CD4-positive, alpha-beta T cell treated with Interleukin-17A for 4 hours (primary cell): ENCODE measurements around the gene TXNDC8.
"Not testable (repeated sequence)": the region's sequence is repeated elsewhere in the genome, so short reads cannot be mapped to it uniquely, and the experiment has no call there.

ENCODE experiments used
- DNase-seq: peaks from one replicate; pipeline ENCODE4 v3.0.0-alpha.2; 2020; ENCODE audit warnings: mixed read lengths

The TXNDC8 gene

GRCh38 chr9:110323818-110324217, 13.8 kb downstream of the TXNDC8 start:
- no peak for DNase-seq

GRCh38 chr9:110320651-110321445, 16.8 kb downstream of the TXNDC8 start:
- no peak for DNase-seq

GRCh38 chr9:110319781-110320492, 17.7 kb downstream of the TXNDC8 start:
- no peak for DNase-seq

- DNase-seq, result no peak
These were observed 19.8 kb downstream of the TXNDC8 start for GRCh38 chr9:110317911-110318310.

- DNase-seq, result no peak
These were observed 21.2 kb downstream of the TXNDC8 start for GRCh38 chr9:110316261-110317075.

DNA sequence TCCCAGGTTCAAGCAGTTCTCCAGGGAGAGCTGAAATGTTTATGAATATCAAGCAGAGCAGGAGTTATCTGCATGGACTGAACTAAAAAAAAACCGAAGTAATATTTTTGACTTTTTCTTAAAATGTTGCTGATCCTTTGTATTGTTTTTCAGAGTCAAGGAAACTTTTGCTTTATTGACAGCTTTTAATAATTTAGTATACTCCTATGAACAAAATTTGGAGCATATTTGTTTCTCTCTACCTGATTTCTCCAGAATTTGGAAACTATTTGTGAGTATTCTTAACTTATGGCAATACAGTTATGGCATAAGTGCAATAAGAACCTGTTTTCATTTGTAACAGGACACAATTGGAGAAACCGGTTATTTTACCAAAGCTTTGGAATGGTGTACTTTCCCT, 25.7 kb downstream of the TXNDC8 start:
- not testable (repeated sequence) for DNase-seq

GRCh38 chr9:110309681-110310080, 28.0 kb downstream of the TXNDC8 start:
- no peak for DNase-seq

DNA sequence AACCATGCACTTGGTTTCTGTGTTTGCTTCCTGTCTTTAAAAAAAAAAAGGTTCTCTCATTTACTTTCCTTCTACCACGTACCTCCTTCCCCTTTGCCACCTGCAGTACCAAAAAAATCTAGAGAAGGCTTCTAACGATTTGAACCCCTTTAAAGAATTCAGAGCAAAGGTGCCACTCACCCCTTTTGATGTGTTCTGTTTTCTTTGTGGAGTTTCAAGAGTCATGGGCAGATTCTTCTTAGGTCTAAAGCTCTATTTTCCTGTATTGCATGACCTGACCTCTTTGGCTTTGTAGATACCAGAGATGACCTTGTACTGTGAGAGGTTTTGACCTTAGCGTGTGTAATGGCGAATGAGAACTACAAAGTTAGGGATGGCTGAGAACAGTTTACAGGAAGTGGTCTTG, 29.0 kb downstream of the TXNDC8 start:
- no peak for DNase-seq

DNA sequence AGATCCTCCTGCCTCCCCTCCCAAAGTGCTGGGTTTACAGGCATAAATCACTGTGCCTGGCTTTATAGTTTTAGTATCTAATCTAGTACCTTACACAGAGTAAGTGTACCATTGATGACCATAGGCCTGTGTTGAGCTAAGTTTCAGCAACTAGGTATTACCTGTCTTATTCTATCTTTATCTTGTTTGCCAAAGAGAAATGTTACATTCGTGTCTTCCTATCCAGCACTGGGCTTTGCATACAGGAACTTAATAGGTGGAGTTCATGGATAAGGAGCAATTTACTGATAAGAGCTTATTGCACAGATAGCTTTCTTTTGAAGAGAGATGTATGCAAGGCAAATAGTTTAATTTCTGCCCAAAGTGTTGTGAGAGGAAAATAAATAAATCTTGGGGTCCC, 30.5 kb downstream of the TXNDC8 start:
- DNase-seq, result no peak

DNA sequence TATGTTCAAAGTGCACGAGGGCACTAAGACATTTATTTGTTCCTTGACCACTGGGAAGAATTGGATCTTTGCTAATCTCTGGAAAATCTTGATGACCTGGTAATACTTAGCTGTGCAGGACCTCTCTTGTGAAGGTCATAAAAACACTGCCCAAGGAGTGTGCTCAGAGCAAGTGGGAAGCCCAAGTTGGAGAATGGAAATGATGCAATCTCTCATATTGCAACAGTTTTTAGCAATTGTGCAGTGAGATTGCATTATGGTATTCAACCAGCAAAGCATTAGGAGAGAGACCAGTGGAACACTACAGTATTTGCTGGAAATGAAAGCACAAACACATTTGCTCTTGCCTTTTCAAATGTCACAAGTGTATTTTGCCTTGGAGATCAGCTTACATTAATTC, 34.5 kb downstream of the TXNDC8 start:
- DNase-seq, result no peak

DNA sequence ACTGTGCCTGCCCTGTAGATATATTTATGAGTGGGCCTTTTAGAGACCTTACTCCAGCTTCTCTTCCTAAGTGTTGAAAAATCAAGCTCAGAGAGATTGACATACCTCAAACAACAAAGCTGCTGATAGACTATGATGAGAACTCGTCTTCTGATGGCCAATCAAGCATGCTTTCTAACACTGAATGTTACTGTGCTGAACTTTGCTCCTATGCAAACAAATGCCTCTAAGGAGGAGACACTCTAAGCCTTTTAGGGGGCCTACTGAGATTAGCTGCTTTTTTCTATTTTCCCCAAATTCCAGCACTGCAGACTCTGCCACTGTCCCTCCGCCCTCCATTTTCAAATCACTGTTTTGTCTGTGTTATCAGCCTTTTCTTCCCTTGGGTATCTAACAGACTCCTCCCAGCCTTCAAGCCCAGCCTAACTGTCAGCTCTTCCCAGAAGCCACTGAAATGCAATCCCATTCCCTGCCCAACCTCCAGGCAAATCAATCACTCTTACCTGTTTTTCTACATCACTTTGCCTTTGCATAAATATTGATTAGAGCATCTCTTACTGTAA, 39.5 kb downstream of the TXNDC8 start:
- no peak for DNase-seq

- DNase-seq, result no peak
These were observed 44.4 kb downstream of the TXNDC8 start for GRCh38 chr9:110293248-110293647.

GRCh38 chr9:110291921-110292557, 45.6 kb downstream of the TXNDC8 start:
- no peak for DNase-seq

GRCh38 chr9:110290001-110290400, 47.7 kb downstream of the TXNDC8 start:
- DNase-seq, result no peak

DNA sequence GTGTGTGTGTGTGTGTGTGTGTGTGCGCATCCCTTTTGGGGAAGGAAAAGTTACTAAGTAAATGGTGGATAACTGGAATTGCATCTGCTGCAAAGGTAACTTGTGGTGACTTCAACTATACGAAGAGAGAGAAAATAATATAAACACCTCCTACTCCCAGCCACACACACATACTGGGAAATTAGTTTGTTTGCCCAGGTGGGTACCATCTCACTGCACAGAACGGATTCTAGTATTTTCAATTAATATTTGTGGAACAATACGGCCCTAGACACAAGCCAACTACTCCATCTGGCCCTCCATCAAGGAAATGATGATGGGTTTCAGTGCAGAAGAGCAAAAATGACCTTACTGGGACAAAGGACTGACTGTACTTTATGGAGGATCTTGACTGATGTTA, 49.2 kb downstream of the TXNDC8 start:
- no peak for DNase-seq

GRCh38 chr9:110287289-110287680, 50.4 kb downstream of the TXNDC8 start:
- DNase-seq, result no peak

GRCh38 chr9:110284211-110284844, 53.3 kb downstream of the TXNDC8 start:
- no peak for DNase-seq

- DNase-seq, result no peak
These were observed 53.9 kb downstream of the TXNDC8 start for GRCh38 chr9:110283751-110284150.

GRCh38 chr9:110282739-110283081, 55.0 kb downstream of the TXNDC8 start:
- DNase-seq, result no peak

DNA sequence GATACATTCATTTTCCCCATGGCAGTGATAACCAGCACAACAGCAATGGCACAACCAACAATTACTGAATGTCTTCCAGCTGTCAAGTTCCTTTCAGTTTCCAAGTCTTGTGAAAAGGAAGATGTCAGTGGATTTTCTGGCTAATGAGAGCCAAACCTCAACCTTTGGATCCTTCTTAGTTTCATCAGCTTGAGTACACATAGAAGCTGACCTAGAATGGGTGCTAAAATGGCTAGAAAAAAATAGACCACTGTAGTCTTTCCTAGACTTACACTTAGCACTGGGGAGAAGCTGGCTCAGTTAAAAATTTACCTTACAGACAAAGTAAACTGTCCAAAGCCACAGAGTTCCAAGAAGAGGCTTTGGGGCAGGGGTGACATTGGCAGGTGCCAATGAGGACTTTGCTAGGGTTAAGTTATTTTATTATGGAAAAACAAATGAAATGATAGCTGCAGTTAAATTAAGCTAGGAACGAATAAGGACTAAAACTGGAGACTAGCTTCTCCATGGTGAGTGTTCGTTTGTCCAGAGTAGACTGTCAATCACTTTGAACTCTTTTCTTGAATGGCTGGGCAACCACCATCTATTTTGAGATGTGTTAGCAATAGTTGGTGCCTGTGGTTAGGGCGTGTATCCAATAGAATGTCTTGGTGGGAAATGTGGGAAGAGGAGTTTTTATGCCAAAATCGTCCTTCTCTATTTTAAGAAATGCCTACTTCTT, 55.5 kb downstream of the TXNDC8 start:
- no peak for DNase-seq

DNA sequence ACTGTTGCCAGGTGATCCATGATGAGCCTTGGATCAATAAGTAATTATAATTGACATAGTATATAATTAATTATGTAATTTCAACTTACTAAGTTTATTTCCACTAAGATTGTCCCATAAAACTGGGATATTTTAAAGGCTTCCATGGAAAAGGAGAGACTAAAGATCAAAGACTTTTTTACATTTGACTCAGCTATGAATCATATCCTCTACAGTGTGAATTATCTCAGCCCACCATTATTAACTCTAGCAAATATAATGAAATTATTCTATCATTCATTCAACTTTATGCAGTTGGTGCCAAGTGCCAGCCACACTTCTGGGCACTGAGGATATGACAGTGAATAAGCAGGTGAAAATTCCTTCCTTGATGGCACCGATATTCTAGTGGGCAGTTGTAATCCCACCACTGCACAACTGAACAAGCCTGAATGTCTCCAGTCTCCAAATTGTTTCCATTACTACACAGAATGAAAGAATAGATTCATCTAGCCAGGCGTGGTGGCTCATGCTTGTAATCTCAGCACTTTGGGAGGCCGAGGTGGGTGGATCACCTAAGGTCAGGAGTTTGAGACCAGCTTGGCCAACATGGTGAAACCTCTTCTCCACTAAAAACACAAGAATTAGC, 59.5 kb downstream of the TXNDC8 start:
- DNase-seq, result no peak
